Neural cell (in vitro differentiated cells): Measurements from ENCODE around the gene MFRP. TPM values are rescaled to one million over a fixed set of nuclear protein-coding genes. Genes with fewer than 3 reads are reported as not detected.

ENCODE experiments used
- H2AFZ ChIP-seq: fragments of 200-600, 300-800 bp; sonication (generic), shearing (Covaris generic); 2 replicates; pipeline ENCODE4 v1.6.0; 2014; ENCODE audit warnings: low read depth, mild to moderate bottlenecking, antibody characterized with exemption, low read length, moderate library complexity
- H3F3A ChIP-seq: fragments of 200-600 bp; shearing (Covaris generic); 2 replicates; pipeline ENCODE4 v1.6.1; 2016; ENCODE audit warnings: mild to moderate bottlenecking, moderate library complexity, mixed read lengths, antibody characterized with exemption, low read length; ENCODE audit not compliant: insufficient read depth, poor library complexity, severe bottlenecking
- H3K27ac ChIP-seq: fragments of 200-600, 300-800 bp; sonication (generic), shearing (Covaris generic); 2 replicates; pipeline ENCODE4 v1.5.1; 2014; ENCODE audit warnings: mild to moderate bottlenecking, low read length, moderate library complexity
- H3K27me3 ChIP-seq: fragments of 300-800, 200-600 bp; sonication (generic), shearing (Covaris generic); 2 replicates; pipeline ENCODE4 v1.6.0; 2014; ENCODE audit warnings: mild to moderate bottlenecking, low read depth, low read length, moderate library complexity; ENCODE audit not compliant: insufficient read depth
- H3K36me3 ChIP-seq: fragments of 300-800, 200-600 bp; sonication (generic), shearing (Covaris generic); 2 replicates; pipeline ENCODE4 v1.5.1; 2014; ENCODE audit warnings: mild to moderate bottlenecking, antibody characterized with exemption, low read length, moderate library complexity; ENCODE audit not compliant: insufficient read depth
- H3K4me2 ChIP-seq: fragments of 300-800, 200-600 bp; sonication (generic), shearing (Covaris generic); 2 replicates; pipeline ENCODE4 v1.6.0; 2014; ENCODE audit warnings: mild to moderate bottlenecking, low read length
- H3K4me3 ChIP-seq: fragments of 300-800, 200-600 bp; sonication (generic), shearing (Covaris generic); 2 replicates; pipeline ENCODE4 v1.5.1; 2014; ENCODE audit warnings: mild to moderate bottlenecking, low read length, moderate library complexity
- H3K79me2 ChIP-seq: fragments of 200-600 bp; shearing (Covaris generic); replicated peaks from 2 replicates; pipeline ENCODE4 v1.6.0; 2014; ENCODE audit warnings: mild to moderate bottlenecking, low read length, moderate library complexity; ENCODE audit not compliant: insufficient read depth
- H3K9ac ChIP-seq: fragments of 300-800, 200-600 bp; sonication (generic), shearing (Covaris generic); 2 replicates; pipeline ENCODE4 v1.6.1; 2016; ENCODE audit warnings: mild to moderate bottlenecking, low read length, mixed read lengths
- H3K9me2 ChIP-seq: fragments of 200-600 bp; shearing (Covaris generic); 2 replicates; pipeline ENCODE4 v1.6.1; 2016; ENCODE audit warnings: mild to moderate bottlenecking, low read length, mixed read lengths; ENCODE audit not compliant: insufficient read depth
- H3K9me3 ChIP-seq: fragments of 200-600, 300-800 bp; sonication (generic), shearing (Covaris generic); 2 replicates; pipeline ENCODE4 v1.6.1; 2016; ENCODE audit warnings: mild to moderate bottlenecking, mixed run types, low read length, moderate library complexity, mixed read lengths
- H4K20me1 ChIP-seq: fragments of 200-600 bp; shearing (Covaris generic); 2 replicates; pipeline ENCODE4 v1.6.1; 2016; ENCODE audit warnings: mild to moderate bottlenecking, mixed run types; ENCODE audit not compliant: insufficient read depth
- EP300 ChIP-seq: fragments of 450-650 bp; conservative IDR thresholded peaks from 2 replicates; pipeline ENCODE4 v1.6.1; 2014; ENCODE audit warnings: antibody characterized with exemption, mild to moderate bottlenecking, moderate library complexity; ENCODE audit not compliant: poor library complexity, severe bottlenecking
- EZH2 ChIP-seq: fragments of 200-600, 300-800 bp; shearing (Covaris generic), sonication (generic); IDR thresholded peaks from 2 replicates; pipeline ENCODE4 v1.6.1; 2014; ENCODE audit warnings: antibody characterized with exemption, low read length, borderline replicate concordance, mild to moderate bottlenecking; ENCODE audit not compliant: insufficient read depth, poor library complexity, severe bottlenecking
- MXI1 ChIP-seq: fragments of 450-650 bp; conservative IDR thresholded peaks from 2 replicates; pipeline ENCODE4 v1.6.1; 2014; ENCODE audit warnings: antibody characterized with exemption, mild to moderate bottlenecking; ENCODE audit not compliant: poor library complexity, severe bottlenecking
- POLR2AphosphoS5 ChIP-seq: IDR thresholded peaks from 2 replicates; pipeline ENCODE4 v1.6.1; 2012
- RAD21 ChIP-seq: fragments of 450-650 bp; conservative IDR thresholded peaks from 2 replicates; pipeline ENCODE4 v1.6.1; 2014; ENCODE audit warnings: antibody characterized with exemption, mild to moderate bottlenecking, moderate library complexity
- SMC3 ChIP-seq: fragments of 450-650 bp; conservative IDR thresholded peaks from 2 replicates; pipeline ENCODE4 v1.6.1; 2014; ENCODE audit warnings: antibody characterized with exemption, mild to moderate bottlenecking, moderate library complexity; ENCODE audit not compliant: poor library complexity
- TAF1 ChIP-seq: IDR thresholded peaks from 2 replicates; pipeline ENCODE4 v1.6.1; 2012; ENCODE audit warnings: low read depth
- polyA plus RNA-seq: library from polyadenylated mRNA; depleted of rRNA; stranded (reverse); fragments of >200 nt; gene quantifications from 2 replicates; pipeline ENCODE4 v1.2.3, GENCODE V29; 2014
- TF ChIP-seq, protein P1 (sequence below): IDR thresholded peaks from 2 replicates; pipeline ENCODE4 v1.6.1; 2012; ENCODE audit warnings: borderline replicate concordance
- TF ChIP-seq, protein P2 (sequence below): fragments of 450-650 bp; IDR thresholded peaks from 2 replicates; pipeline ENCODE4 v1.5.1; 2014; ENCODE audit warnings: antibody characterized with exemption, mild to moderate bottlenecking, moderate library complexity; ENCODE audit not compliant: poor library complexity, severe bottlenecking

Gene MFRP
- polyA plus RNA-seq, 1 donor from 2014 or later, result not detected

DNA sequence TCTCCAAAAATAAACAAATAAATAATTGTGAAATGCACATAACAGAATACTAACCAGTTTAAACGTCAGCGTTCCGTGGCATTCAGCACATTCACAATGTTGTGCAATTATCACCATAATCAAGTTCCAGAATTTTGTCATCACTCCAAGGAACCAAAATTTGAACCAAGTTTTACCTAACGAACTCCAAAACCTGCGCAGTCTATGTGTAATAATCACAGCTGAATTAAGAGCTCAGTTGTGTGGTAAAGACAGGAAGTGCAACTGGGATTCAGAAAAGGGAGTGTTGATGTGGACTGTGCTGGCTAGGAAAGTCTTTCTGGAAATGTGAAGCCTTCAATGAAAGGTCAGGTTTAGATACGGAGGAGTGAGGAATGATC lies 24.2 kb downstream of the MFRP start:
- Histone ChIP-seq H3F3A (no peaks in the 10 kb centered on the region), H3K4me2 (no peak overlapping the region), H3K9ac (no peak overlapping the region), H3K27ac (no peak overlapping the region), H3K79me2 (no peaks in the 10 kb centered on the region), H3K27me3 (peaks cover 3% of the 10 kb centered on the region), H4K20me1 (no peaks in the 10 kb centered on the region), H3K4me3 (no peak overlapping the region), H3K9me2 (no peaks in the 10 kb centered on the region), H3K9me3 (no peaks in the 10 kb centered on the region), H2AFZ (no peak overlapping the region), H3K36me3 (no peaks in the 10 kb centered on the region)
- TF ChIP-seq EP300, result no peak
- TF ChIP-seq EZH2, result no peak
- TF ChIP-seq, protein P1, sequence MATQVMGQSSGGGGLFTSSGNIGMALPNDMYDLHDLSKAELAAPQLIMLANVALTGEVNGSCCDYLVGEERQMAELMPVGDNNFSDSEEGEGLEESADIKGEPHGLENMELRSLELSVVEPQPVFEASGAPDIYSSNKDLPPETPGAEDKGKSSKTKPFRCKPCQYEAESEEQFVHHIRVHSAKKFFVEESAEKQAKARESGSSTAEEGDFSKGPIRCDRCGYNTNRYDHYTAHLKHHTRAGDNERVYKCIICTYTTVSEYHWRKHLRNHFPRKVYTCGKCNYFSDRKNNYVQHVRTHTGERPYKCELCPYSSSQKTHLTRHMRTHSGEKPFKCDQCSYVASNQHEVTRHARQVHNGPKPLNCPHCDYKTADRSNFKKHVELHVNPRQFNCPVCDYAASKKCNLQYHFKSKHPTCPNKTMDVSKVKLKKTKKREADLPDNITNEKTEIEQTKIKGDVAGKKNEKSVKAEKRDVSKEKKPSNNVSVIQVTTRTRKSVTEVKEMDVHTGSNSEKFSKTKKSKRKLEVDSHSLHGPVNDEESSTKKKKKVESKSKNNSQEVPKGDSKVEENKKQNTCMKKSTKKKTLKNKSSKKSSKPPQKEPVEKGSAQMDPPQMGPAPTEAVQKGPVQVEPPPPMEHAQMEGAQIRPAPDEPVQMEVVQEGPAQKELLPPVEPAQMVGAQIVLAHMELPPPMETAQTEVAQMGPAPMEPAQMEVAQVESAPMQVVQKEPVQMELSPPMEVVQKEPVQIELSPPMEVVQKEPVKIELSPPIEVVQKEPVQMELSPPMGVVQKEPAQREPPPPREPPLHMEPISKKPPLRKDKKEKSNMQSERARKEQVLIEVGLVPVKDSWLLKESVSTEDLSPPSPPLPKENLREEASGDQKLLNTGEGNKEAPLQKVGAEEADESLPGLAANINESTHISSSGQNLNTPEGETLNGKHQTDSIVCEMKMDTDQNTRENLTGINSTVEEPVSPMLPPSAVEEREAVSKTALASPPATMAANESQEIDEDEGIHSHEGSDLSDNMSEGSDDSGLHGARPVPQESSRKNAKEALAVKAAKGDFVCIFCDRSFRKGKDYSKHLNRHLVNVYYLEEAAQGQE, result no peak
- TF ChIP-seq POLR2AphosphoS5, result no peak
- TF ChIP-seq TAF1, result no peak
- TF ChIP-seq MXI1, result no peak
- TF ChIP-seq, protein P2, sequence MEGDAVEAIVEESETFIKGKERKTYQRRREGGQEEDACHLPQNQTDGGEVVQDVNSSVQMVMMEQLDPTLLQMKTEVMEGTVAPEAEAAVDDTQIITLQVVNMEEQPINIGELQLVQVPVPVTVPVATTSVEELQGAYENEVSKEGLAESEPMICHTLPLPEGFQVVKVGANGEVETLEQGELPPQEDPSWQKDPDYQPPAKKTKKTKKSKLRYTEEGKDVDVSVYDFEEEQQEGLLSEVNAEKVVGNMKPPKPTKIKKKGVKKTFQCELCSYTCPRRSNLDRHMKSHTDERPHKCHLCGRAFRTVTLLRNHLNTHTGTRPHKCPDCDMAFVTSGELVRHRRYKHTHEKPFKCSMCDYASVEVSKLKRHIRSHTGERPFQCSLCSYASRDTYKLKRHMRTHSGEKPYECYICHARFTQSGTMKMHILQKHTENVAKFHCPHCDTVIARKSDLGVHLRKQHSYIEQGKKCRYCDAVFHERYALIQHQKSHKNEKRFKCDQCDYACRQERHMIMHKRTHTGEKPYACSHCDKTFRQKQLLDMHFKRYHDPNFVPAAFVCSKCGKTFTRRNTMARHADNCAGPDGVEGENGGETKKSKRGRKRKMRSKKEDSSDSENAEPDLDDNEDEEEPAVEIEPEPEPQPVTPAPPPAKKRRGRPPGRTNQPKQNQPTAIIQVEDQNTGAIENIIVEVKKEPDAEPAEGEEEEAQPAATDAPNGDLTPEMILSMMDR, result no peak

- H3K4me2 ChIP-seq, result no peak overlapping the region
- TF ChIP-seq EP300 (no peak), EZH2 (no peak), RAD21 (no peak), SMC3 (no peak), MXI1 (no peak), TAF1 (no peak), POLR2AphosphoS5 (no peak)
- TF ChIP-seq, protein P1, result no peak
- TF ChIP-seq, protein P2, result no peak
- H3F3A ChIP-seq, result no peaks in the 10 kb centered on the region
- no peaks in the 10 kb centered on the region for H3K9me2 ChIP-seq
- H3K36me3 ChIP-seq, result no peaks in the 10 kb centered on the region
- no peak overlapping the region for H3K27ac ChIP-seq
- H4K20me1 ChIP-seq, result no peaks in the 10 kb centered on the region
- H3K4me3 ChIP-seq, result no peak overlapping the region
- no peaks in the 10 kb centered on the region for H3K9me3 ChIP-seq
- H3K27me3 ChIP-seq, result peaks cover 15% of the 10 kb centered on the region
- H3K79me2 ChIP-seq, result no peaks in the 10 kb centered on the region
- H2AFZ ChIP-seq, result no peak overlapping the region
- no peak overlapping the region for H3K9ac ChIP-seq
Measured at GRCh38 chr11:119320776-119321524, 25.6 kb downstream of the MFRP start.
